ENCODE results near the gene P3H2. TPM values are rescaled to one million over a fixed set of nuclear protein-coding genes. Genes with fewer than 3 reads are reported as not detected.

The P3H2 gene
- total and polyA plus RNA-seq, 2 experiments from 2014 or later, result 56.7 to 56.8 TPM

- peak in 1 of 2 donors; percentile 71 for DNase-seq (ENCODE audit: low read depth in 1 of 2, low spot score in 1 of 2)
- no peak overlapping the region for H3K27ac ChIP-seq
- TF ChIP-seq CTCF (IDR thresholded peaks at IDR 0.05; ENCODE audit: low read depth, low read length), result no peak
- H3K9me3 ChIP-seq (ENCODE audit: low read depth), result no peaks in the 10 kb centered on the region
- no peaks in the 10 kb centered on the region for H3K27me3 ChIP-seq
- no peaks in the 10 kb centered on the region for H3K36me3 ChIP-seq
- no peaks in the 10 kb centered on the region for H3K4me1 ChIP-seq (ENCODE audit: low read depth)
- no peak overlapping the region for H3K4me3 ChIP-seq
Observed at GRCh38 chr3:189937302-189938127, 183.2 kb downstream of the P3H2 start.

GRCh38 chr3:189936201-189936945 is 184.3 kb downstream of the P3H2 start:
- no peak overlapping the region for H3K27ac ChIP-seq
- no peaks in the 10 kb centered on the region for H3K36me3 ChIP-seq
- no peaks in the 10 kb centered on the region for H3K9me3 ChIP-seq (ENCODE audit: low read depth)
- no peak for DNase-seq (ENCODE audit: low read depth in 1 of 2, low spot score in 1 of 2)
- TF ChIP-seq CTCF (IDR thresholded peaks at IDR 0.05; ENCODE audit: low read depth, low read length), result no peak
- H3K4me1 ChIP-seq (ENCODE audit: low read depth), result no peaks in the 10 kb centered on the region
- no peak overlapping the region for H3K4me3 ChIP-seq
- no peaks in the 10 kb centered on the region for H3K27me3 ChIP-seq

- no peaks in the 10 kb centered on the region for H3K4me1 ChIP-seq (ENCODE audit: low read depth)
- H3K4me3 ChIP-seq, result no peak overlapping the region
- no peak for TF ChIP-seq CTCF (IDR thresholded peaks at IDR 0.05; ENCODE audit: low read depth, low read length)
- H3K27me3 ChIP-seq, result no peaks in the 10 kb centered on the region
- DNase-seq (ENCODE audit: low read depth in 1 of 2, low spot score in 1 of 2), result no peak
- H3K36me3 ChIP-seq, result no peaks in the 10 kb centered on the region
- no peaks in the 10 kb centered on the region for H3K9me3 ChIP-seq (ENCODE audit: low read depth)
- H3K27ac ChIP-seq, result no peak overlapping the region
Observed at GRCh38 chr3:189927975-189928895, 192.5 kb downstream of the P3H2 start.

GRCh38 chr3:189921770-189922169 is 198.9 kb downstream of the P3H2 start:
- no peak for DNase-seq (ENCODE audit: low read depth in 1 of 2, low spot score in 1 of 2)
- Histone ChIP-seq H3K27ac (no peak overlapping the region), H3K9me3 (ENCODE audit: low read depth) (no peaks in the 10 kb centered on the region), H3K4me1 (ENCODE audit: low read depth) (no peaks in the 10 kb centered on the region), H3K27me3 (no peaks in the 10 kb centered on the region), H3K4me3 (no peak overlapping the region), H3K36me3 (no peaks in the 10 kb centered on the region)
- no peak for TF ChIP-seq CTCF (IDR thresholded peaks at IDR 0.05; ENCODE audit: low read depth, low read length)

GRCh38 chr3:189914799-189915198 is 205.9 kb downstream of the P3H2 start:
- Histone ChIP-seq H3K4me1 (ENCODE audit: low read depth) (no peaks in the 10 kb centered on the region), H3K4me3 (no peak overlapping the region), H3K9me3 (ENCODE audit: low read depth) (no peaks in the 10 kb centered on the region), H3K36me3 (no peaks in the 10 kb centered on the region), H3K27me3 (peaks cover 3% of the 10 kb centered on the region), H3K27ac (no peak overlapping the region)
- peak in 1 of 2 donors; percentile 88 for DNase-seq (ENCODE audit: low read depth in 1 of 2, low spot score in 1 of 2)
- TF ChIP-seq CTCF (IDR thresholded peaks at IDR 0.05; ENCODE audit: low read depth, low read length), result no peak

Data from cardiac muscle cell (in vitro differentiated cells and primary cell).